Upper lobe of left lung (tissue), 6 donors: ENCODE measurements around the gene GFI1B. TPM values are rescaled to one million over a fixed set of nuclear protein-coding genes. Genes with fewer than 3 reads are reported as not detected.

Source experiments
- ATAC-seq, 2 donors: fragments of 200-7000 bp; cut with Tn5 transposase; one replicate each; pipeline ENCODE4 v1.9.1; 2022; ENCODE audit warnings: mild to moderate bottlenecking in 2 of 2, moderate library complexity in 2 of 2; ENCODE audit not compliant: low FRiP score in 2 of 2
- DNase-seq, 2 donors: peaks; one replicate each; pipeline ENCODE4 v3.0.0-alpha.2; 2019 to 2020
- H3K27ac ChIP-seq, 4 donors: fragments of 200-600 bp; sonication (generic); one replicate each; pipeline ENCODE4 v1.5.1; 2016 to 2019
- H3K27me3 ChIP-seq, 4 donors: fragments of 200-600 bp; sonication (generic); one replicate each; pipeline ENCODE4 v1.5.1; 2017 to 2019
- H3K36me3 ChIP-seq, 4 donors: fragments of 200-600 bp; sonication (generic); one replicate each; pipeline ENCODE4 v1.5.1; 2016 to 2019
- H3K4me1 ChIP-seq, 4 donors: fragments of 200-600 bp; sonication (generic); one replicate each; pipeline ENCODE4 v1.5.1; 2018 to 2019
- H3K4me3 ChIP-seq, 4 donors: fragments of 200-600 bp; sonication (generic); one replicate each; pipeline ENCODE4 v1.5.1; 2017 to 2019; ENCODE audit warnings: mild to moderate bottlenecking in 2 of 4, moderate library complexity in 1 of 4
- H3K9me3 ChIP-seq, 4 donors: fragments of 200-600 bp; sonication (generic); one replicate each; pipeline ENCODE4 v1.5.1; 2018 to 2019
- EP300 ChIP-seq, 4 donors: sonication (generic); formaldehyde crosslinking; IDR thresholded peaks; one replicate each; pipeline ENCODE4 v1.5.1; 2017; ENCODE audit warnings: antibody characterized with exemption in 4 of 4, control low read depth in 2 of 4
- POLR2A ChIP-seq, 4 donors: fragments of 450-650 bp; IDR thresholded peaks; one replicate each; pipeline ENCODE4 v1.5.1; 2016 to 2017; ENCODE audit warnings: antibody characterized with exemption in 4 of 4, mild to moderate bottlenecking in 2 of 4
- POLR2AphosphoS5 ChIP-seq, 2 donors: sonication (generic); formaldehyde crosslinking; IDR thresholded peaks; one replicate each; pipeline ENCODE4 v1.5.1; 2017; ENCODE audit warnings: antibody characterized with exemption in 2 of 2
- WGBS, 2 donors: methylation state at CpG; one replicate each; pipeline ENCODE4 v1.1.5; 2017 to 2018; 5-methylcytosine and 5-hydroxymethylcytosine counted together
- total RNA-seq, 6 donors: library from RNA; depleted of rRNA in 4 of 6; stranded (reverse); fragments of >200 nt in 4 of 6; gene quantifications; one replicate each; pipeline versions ENCODE4 v1.1.0 to v1.2.1, GENCODE V29; 2016 to 2021
- TF ChIP-seq, protein P1 (sequence below), 6 experiments: fragments of 450-650 bp in 4 of 6; fragments of 200-600 bp in 2 of 6; sonication (generic) in 2 of 6; IDR thresholded peaks; one replicate each; pipeline ENCODE4 v1.5.1; 2016 to 2019; ENCODE audit warnings: antibody characterized with exemption in 6 of 6
- donor health status: DM: no; HTN: no; CAD: no; lungs with moderate emphysema.
- donor health status: DM: no; HTN: yes; CAD: no; lungs with severe emphysema.

The GFI1B gene
- 1 to 10 TPM in 5 of 6 donors, under 1 TPM in 1; 0.97 to 3.5 (median 1.9) TPM for total RNA-seq

DNA sequence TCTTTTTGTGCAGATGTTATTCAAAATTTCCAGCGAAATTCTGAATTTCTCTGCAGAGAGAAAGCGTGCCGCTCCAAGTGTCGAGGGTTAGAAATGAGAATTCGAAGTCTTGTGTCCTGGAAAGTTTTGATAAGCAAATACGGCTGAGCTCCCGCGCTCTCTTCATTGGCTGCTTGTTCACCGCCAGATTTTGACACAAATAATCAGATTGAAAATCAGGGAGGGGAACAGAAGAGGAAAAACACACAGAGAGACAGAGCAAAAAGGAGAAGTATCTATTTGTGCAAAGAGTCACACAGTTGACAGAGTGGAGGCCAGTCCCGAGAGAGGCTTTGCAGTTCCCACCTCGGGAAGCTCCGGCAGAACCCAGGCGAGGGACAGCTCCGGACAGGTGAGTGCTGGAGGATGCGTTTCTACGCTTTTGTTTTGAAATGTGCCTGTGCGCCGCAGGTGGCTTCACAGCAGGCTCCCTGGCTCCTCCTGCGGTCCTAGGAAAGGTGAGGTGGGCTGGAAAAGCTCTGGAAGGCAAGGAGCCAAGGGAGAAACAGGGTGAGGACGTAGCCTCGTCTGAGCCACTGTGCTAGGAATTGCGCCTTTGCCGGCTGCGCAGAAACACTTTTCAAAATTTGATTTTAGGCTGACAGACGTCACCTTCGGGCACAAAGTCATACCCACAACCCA is at the start of gene GFI1B:
TSS of gene GFI1B (plus strand) at position 244 of the 681 bp plus-strand sequence. CDS start 7,985 bp downstream, outside the sequence.
- H3K4me3 ChIP-seq = no peak within 1 kb of the TSS
- H3K4me1 ChIP-seq = peaks cover 0 to 4% (median 1%) of the 10 kb centered on the region in 4 donors
- no peak for DNase-seq
- TF ChIP-seq EP300 (IDR thresholded peaks at IDR 0.05) (no peak), POLR2AphosphoS5 (IDR thresholded peaks at IDR 0.05) (no peak), POLR2A (IDR thresholded peaks at IDR 0.05) (no peak)
- TF ChIP-seq, protein P1, sequence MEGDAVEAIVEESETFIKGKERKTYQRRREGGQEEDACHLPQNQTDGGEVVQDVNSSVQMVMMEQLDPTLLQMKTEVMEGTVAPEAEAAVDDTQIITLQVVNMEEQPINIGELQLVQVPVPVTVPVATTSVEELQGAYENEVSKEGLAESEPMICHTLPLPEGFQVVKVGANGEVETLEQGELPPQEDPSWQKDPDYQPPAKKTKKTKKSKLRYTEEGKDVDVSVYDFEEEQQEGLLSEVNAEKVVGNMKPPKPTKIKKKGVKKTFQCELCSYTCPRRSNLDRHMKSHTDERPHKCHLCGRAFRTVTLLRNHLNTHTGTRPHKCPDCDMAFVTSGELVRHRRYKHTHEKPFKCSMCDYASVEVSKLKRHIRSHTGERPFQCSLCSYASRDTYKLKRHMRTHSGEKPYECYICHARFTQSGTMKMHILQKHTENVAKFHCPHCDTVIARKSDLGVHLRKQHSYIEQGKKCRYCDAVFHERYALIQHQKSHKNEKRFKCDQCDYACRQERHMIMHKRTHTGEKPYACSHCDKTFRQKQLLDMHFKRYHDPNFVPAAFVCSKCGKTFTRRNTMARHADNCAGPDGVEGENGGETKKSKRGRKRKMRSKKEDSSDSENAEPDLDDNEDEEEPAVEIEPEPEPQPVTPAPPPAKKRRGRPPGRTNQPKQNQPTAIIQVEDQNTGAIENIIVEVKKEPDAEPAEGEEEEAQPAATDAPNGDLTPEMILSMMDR (IDR thresholded peaks at IDR 0.05) = no peak
- H3K36me3 ChIP-seq = no peaks in the 10 kb centered on the region
- no peak within 1 kb of the TSS for H3K27ac ChIP-seq
- WGBS, 2 donors = 14 to 19% methylated on average over 26 of the region's 26 CpGs
- H3K27me3 ChIP-seq = peaks cover 0 to 12% (median 6%) of the 10 kb centered on the region in 4 donors
- H3K9me3 ChIP-seq = no peaks in the 10 kb centered on the region
- ATAC-seq = peak; percentile 43 to 48

- Histone ChIP-seq H3K9me3 (no peaks in the 10 kb centered on the region), H3K27me3 (no peaks in the 10 kb centered on the region), H3K27ac (no peak overlapping the region), H3K36me3 (peaks cover 0 to 44% (median 26%) of the 10 kb centered on the region in 4 donors), H3K4me3 (no peak overlapping the region), H3K4me1 (no peaks in the 10 kb centered on the region)
- ATAC-seq (no peak), DNase-seq (no peak)
- WGBS, 2 donors = 82 to 93% methylated on average over 9 of the region's 9 CpGs
- TF ChIP-seq POLR2AphosphoS5 (IDR thresholded peaks at IDR 0.05) = no peak
- TF ChIP-seq EP300 (IDR thresholded peaks at IDR 0.05) = no peak
- TF ChIP-seq, protein P1 (IDR thresholded peaks at IDR 0.05) = no peak
These were observed 47.2 kb upstream of the GFI1B start for GRCh38 chr9:132931178-132931735.

DNA sequence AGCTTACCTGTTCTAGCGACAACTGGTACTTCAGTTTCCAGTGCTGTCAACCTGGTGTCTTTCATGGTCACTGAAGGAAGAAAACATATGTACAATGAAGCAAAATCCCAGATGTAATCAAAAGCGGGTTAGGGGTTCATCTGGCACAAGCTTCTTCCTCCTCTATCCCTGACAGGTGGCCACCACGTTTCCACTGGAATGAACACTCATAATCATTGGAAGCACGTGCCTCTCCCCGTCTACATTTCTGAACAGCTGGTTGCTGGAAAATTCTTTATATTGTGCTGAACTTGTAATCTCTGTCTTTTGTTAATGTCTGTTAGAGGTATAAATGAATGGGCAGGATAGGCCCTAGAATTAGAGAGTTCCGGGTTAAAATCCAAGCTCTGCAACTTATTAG is 43.5 kb upstream of the GFI1B start:
- WGBS, 2 donors = 84 to 86% methylated on average over 6 of the region's 6 CpGs
- no peaks in the 10 kb centered on the region for H3K4me1 ChIP-seq
- peaks cover 0 to 12% (median 6%) of the 10 kb centered on the region in 4 donors for H3K36me3 ChIP-seq
- H3K9me3 ChIP-seq = no peaks in the 10 kb centered on the region
- TF ChIP-seq POLR2A (IDR thresholded peaks at IDR 0.05) (no peak), EP300 (IDR thresholded peaks at IDR 0.05) (no peak), POLR2AphosphoS5 (IDR thresholded peaks at IDR 0.05) (no peak)
- TF ChIP-seq, protein P1 (IDR thresholded peaks at IDR 0.05) = no peak
- DNase-seq (no peak), ATAC-seq (no peak)
- no peak overlapping the region for H3K4me3 ChIP-seq
- H3K27ac ChIP-seq = no peak overlapping the region
- no peaks in the 10 kb centered on the region for H3K27me3 ChIP-seq

GRCh38 chr9:132937463-132937901 is 41.0 kb upstream of the GFI1B start:
- Histone ChIP-seq H3K36me3 (peaks cover 0 to 10% (median 3%) of the 10 kb centered on the region in 4 donors), H3K9me3 (no peaks in the 10 kb centered on the region), H3K27me3 (no peaks in the 10 kb centered on the region), H3K4me1 (peaks cover 3 to 8% (median 6%) of the 10 kb centered on the region in 4 donors), H3K27ac (no peak overlapping the region), H3K4me3 (no peak overlapping the region)
- no peak for ATAC-seq
- TF ChIP-seq POLR2A (IDR thresholded peaks at IDR 0.05) (no peak), POLR2AphosphoS5 (IDR thresholded peaks at IDR 0.05) (no peak), EP300 (IDR thresholded peaks at IDR 0.05) (no peak)
- TF ChIP-seq, protein P1 (IDR thresholded peaks at IDR 0.05) = no peak
- 82 to 89% methylated on average over 7 of the region's 7 CpGs for WGBS, 2 donors
- DNase-seq = no peak
